Body of pancreas (tissue), 4 donors: Measurements from ENCODE around the gene ABCF1. TPM values are rescaled to one million over a fixed set of nuclear protein-coding genes. Genes with fewer than 3 reads are reported as not detected.

ENCODE experiments used
- ATAC-seq: fragments of 150-250 bp; one replicate; pipeline ENCODE4 v1.9.1; 2016
- DNase-seq, 4 donors: peaks; one replicate each; pipeline ENCODE4 v3.0.0-alpha.2; 2019
- H3K27ac ChIP-seq, 4 donors: fragments of 200-600 bp; sonication (generic); 1 replicate in 3 of 4; 2 replicates in 1 of 4; pipeline versions ENCODE4 v1.5.1 to v1.6.1; 2016 to 2019; ENCODE audit warnings: mild to moderate bottlenecking in 1 of 4, mixed read lengths in 1 of 4, moderate library complexity in 1 of 4
- H3K27me3 ChIP-seq, 2 donors: fragments of 200-600 bp; sonication (generic); one replicate each; pipeline ENCODE4 v1.6.0; 2016; ENCODE audit warnings: mild to moderate bottlenecking in 1 of 2
- H3K36me3 ChIP-seq, 2 donors: fragments of 200-600 bp; sonication (generic); replicated peaks in 1 of 2; 2 replicates each; pipeline ENCODE4 v1.5.1; 2016; ENCODE audit warnings: low read depth in 2 of 2; ENCODE audit not compliant: insufficient read depth in 1 of 2
- H3K4me1 ChIP-seq: fragments of 200-600 bp; sonication (generic); one replicate; pipeline ENCODE4 v1.6.0; 2016
- H3K4me3 ChIP-seq, 2 donors: fragments of 200-600 bp; sonication (generic); 1 replicate in 1 of 2; 2 replicates in 1 of 2; pipeline ENCODE4 v1.5.1; 2016 to 2019
- H3K9me3 ChIP-seq, 3 donors: fragments of 200-600 bp; sonication (generic); 1 replicate in 2 of 3; 2 replicates in 1 of 3; pipeline ENCODE4 v1.5.1; 2016
- POLR2A ChIP-seq, 3 donors: fragments of 450-650 bp; IDR thresholded peaks; one replicate each; pipeline ENCODE4 v1.6.1; 2016; ENCODE audit warnings: antibody characterized with exemption in 3 of 3, mild to moderate bottlenecking in 2 of 3
- WGBS, 2 donors: methylation state at CpG; one replicate each; pipeline ENCODE4 v1.1.5; 2017; 5-methylcytosine and 5-hydroxymethylcytosine counted together
- intact Hi-C: fragments of 100-400 bp; cut with DNase I; formaldehyde crosslinking; loops from one replicate; pipeline ENCODE4 v1.15.1; 2023
- total RNA-seq, 2 donors: library from RNA; depleted of rRNA; stranded (reverse); fragments of >200 nt; gene quantifications; one replicate each; pipeline ENCODE4 v1.1.0, GENCODE V29; 2016
- TF ChIP-seq, protein P1 (sequence below), 7 experiments: fragments of 450-650 bp in 4 of 7; fragments of 200-600 bp in 3 of 7; sonication (generic) in 3 of 7; IDR thresholded peaks; one replicate each; pipeline ENCODE4 v1.5.1; 2016 to 2019; ENCODE audit warnings: antibody characterized with exemption in 7 of 7

Gene ABCF1
- total RNA-seq, 2 donors from 2014 or later, result 27.0 to 37.6 TPM

DNA sequence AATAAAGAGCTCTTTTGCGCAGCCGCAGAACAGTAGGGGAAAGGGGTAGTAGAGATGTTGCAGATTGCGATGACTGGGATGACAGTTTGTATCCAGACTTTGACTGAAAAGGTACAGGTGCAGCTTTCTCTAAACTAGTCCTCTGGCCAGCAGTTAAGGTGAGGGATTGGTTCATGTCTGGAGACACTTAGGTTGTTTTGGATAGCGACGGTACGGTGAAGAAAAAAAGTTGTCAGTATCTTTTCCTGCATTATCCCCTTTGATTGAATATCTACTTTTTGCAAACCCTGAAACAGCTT, 13.6 kb upstream of the ABCF1 start:
- no peaks in the 10 kb centered on the region for H3K27me3 ChIP-seq
- TF ChIP-seq POLR2A (IDR thresholded peaks at IDR 0.05), result no peak
- TF ChIP-seq, protein P1, sequence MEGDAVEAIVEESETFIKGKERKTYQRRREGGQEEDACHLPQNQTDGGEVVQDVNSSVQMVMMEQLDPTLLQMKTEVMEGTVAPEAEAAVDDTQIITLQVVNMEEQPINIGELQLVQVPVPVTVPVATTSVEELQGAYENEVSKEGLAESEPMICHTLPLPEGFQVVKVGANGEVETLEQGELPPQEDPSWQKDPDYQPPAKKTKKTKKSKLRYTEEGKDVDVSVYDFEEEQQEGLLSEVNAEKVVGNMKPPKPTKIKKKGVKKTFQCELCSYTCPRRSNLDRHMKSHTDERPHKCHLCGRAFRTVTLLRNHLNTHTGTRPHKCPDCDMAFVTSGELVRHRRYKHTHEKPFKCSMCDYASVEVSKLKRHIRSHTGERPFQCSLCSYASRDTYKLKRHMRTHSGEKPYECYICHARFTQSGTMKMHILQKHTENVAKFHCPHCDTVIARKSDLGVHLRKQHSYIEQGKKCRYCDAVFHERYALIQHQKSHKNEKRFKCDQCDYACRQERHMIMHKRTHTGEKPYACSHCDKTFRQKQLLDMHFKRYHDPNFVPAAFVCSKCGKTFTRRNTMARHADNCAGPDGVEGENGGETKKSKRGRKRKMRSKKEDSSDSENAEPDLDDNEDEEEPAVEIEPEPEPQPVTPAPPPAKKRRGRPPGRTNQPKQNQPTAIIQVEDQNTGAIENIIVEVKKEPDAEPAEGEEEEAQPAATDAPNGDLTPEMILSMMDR (IDR thresholded peaks at IDR 0.05), result no peak
- WGBS, 2 donors, result 3 to 4% methylated on average over 6 of the region's 6 CpGs
- DNase-seq (peak in 1 of 4 donors; percentile 34), ATAC-seq (no peak)
- peak overlapping the region in 3 of 4 donors; percentile 85 to 96 (median 94) for H3K27ac ChIP-seq
- H3K36me3 ChIP-seq, result peaks cover 0 to 7% of the 10 kb centered on the region in 2 donors
- peaks cover 27% of the 10 kb centered on the region for H3K4me1 ChIP-seq
- intact Hi-C loops, result no loop called here
- peak overlapping the region in 1 of 2 donors; percentile 58 for H3K4me3 ChIP-seq
- no peaks in the 10 kb centered on the region for H3K9me3 ChIP-seq

DNA sequence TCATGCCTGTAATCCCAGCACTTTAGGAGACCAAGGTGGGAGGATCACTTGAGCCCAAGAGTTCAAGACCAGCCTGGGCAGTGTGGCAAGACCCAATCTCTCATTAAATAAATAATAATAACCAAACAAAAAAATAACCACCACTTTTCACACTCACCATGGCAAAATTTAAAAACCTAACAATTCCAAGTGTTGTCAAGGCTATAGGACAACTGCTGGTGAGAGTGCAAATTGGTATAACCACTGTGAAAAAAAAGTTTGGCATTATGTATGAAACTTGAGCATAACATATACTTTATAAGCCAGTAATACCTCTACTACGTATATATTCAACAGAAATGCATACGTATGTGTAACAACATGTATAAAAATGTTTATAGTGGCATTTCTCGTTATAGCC, 10.3 kb upstream of the ABCF1 start:
- DNase-seq (no peak), ATAC-seq (no peak)
- Histone ChIP-seq H3K27me3 (no peaks in the 10 kb centered on the region), H3K9me3 (no peaks in the 10 kb centered on the region), H3K4me3 (no peak overlapping the region), H3K36me3 (peaks cover 0 to 3% of the 10 kb centered on the region in 2 donors), H3K27ac (no peak overlapping the region), H3K4me1 (peaks cover 15% of the 10 kb centered on the region)
- 92 to 98% methylated on average over 3 of the region's 3 CpGs for WGBS, 2 donors
- intact Hi-C loops, result no loop called here
- TF ChIP-seq POLR2A (IDR thresholded peaks at IDR 0.05), result no peak
- TF ChIP-seq, protein P1 (IDR thresholded peaks at IDR 0.05), result no peak

DNA sequence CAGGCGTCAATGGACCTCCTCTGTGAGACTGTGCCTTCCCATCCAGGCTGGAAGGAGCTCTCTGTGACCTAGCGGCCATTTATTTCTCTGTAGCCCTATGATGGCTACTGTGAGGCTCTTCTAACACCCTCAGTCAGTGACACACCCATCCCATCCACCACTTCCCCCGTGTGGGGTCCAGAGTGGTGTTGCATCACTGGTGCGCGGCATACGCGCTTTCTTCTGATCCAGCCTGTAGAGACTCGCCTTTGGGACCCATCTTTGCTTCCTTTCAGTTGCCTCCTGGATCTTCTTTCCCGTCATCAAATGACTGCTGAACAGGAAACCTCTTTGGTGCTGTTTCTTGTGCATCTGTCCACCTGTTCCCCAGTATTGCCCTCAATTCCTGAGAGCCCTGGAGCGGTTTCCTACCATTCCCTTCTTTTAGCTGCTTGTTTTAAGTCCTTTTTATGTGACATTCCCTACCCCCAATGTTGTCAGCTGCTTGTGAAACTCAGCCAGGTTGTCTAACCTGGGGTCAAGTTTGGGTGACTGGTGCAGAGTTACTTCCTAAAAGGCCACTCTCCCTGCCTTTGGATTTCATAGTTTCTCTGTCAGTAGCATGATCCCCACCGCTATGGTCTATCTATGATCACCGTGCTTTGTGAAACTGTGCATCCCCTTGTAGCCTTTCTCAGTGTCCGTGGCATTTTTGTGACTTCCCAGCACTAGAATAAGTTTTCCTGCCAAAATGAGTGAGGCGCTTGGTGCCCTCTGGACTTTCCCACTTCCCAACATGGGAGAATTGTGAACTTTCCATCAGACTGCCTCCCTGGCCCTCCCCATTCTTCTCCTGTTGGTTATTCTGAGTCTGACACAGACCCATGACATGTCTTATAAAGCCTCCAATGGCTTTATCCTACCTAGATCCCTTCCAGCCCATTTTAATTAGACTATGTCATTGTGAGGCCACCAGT, 8.5 kb upstream of the ABCF1 start:
- WGBS, 2 donors, result 88 to 91% methylated on average over 14 of the region's 14 CpGs
- no peaks in the 10 kb centered on the region for H3K27me3 ChIP-seq
- ATAC-seq (no peak), DNase-seq (no peak)
- no peak overlapping the region for H3K27ac ChIP-seq
- no peaks in the 10 kb centered on the region for H3K9me3 ChIP-seq
- H3K4me1 ChIP-seq, result peaks cover 16% of the 10 kb centered on the region
- H3K4me3 ChIP-seq, result no peak overlapping the region
- TF ChIP-seq, protein P1 (IDR thresholded peaks at IDR 0.05), result no peak
- no peak for TF ChIP-seq POLR2A (IDR thresholded peaks at IDR 0.05)
- intact Hi-C loops, result no loop called here
- H3K36me3 ChIP-seq, result peaks cover 0 to 3% of the 10 kb centered on the region in 2 donors

DNA sequence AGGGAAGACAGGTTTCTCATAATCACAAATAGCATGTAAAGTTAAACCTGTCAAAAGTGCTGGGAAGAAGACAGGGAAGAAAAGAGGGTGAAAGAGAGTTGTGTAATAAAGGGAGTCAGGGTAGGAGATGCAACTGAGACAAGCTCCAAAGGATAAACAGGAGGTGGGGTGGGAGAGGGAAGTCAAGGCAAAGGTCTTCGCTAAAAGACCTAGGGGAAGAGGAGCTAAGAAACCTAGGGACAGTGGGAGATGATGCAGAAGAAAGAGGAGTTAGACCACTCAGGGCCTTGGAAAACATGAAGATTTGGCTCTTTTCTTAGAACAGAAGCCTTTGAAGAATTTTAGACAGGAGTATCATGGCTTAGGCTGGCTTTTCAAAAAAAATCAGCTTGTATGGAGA, 7.1 kb upstream of the ABCF1 start:
- no peaks in the 10 kb centered on the region for H3K27me3 ChIP-seq
- peaks cover 8% of the 10 kb centered on the region for H3K4me1 ChIP-seq
- intact Hi-C loops, result no loop called here
- no peak overlapping the region for H3K4me3 ChIP-seq
- 95 to 96% methylated on average over 1 of the region's 1 CpG for WGBS, 2 donors
- H3K36me3 ChIP-seq, result peaks cover 0 to 3% of the 10 kb centered on the region in 2 donors
- DNase-seq, result no peak
- no peak overlapping the region for H3K27ac ChIP-seq
- no peak for ATAC-seq
- TF ChIP-seq, protein P1 (IDR thresholded peaks at IDR 0.05), result no peak
- no peak for TF ChIP-seq POLR2A (IDR thresholded peaks at IDR 0.05)
- no peaks in the 10 kb centered on the region for H3K9me3 ChIP-seq

DNA sequence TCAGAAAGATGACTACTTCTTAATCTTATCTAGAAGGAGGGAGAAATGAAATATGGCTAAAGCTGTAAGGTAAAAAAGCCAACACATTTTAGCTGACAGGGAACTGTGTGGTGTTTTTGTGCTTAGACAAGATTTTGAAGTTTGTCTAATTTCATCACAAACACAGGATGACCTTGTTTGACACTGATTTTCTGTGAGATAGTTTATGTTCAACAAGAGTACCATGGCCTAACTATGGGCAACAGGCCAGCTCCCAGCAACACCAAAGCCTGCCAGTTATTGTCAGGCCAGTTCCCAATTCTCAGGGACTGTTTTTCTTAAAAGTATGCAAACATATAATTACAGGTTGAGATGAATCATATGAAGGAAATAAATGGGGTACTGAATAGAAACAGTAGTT, 5.5 kb upstream of the ABCF1 start:
- no peak for TF ChIP-seq POLR2A (IDR thresholded peaks at IDR 0.05)
- TF ChIP-seq, protein P1 (IDR thresholded peaks at IDR 0.05), result no peak
- DNase-seq, result no peak
- intact Hi-C loops, result no loop called here
- peaks cover 21% of the 10 kb centered on the region for H3K4me1 ChIP-seq
- H3K27ac ChIP-seq, result no peak overlapping the region
- H3K9me3 ChIP-seq, result no peaks in the 10 kb centered on the region
- ATAC-seq, result no peak
- peaks cover 0 to 3% of the 10 kb centered on the region in 2 donors for H3K36me3 ChIP-seq
- no peaks in the 10 kb centered on the region for H3K27me3 ChIP-seq
- H3K4me3 ChIP-seq, result no peak overlapping the region
